Measurements from ENCODE around the gene KRT75. TPM values are rescaled to one million over a fixed set of nuclear protein-coding genes. Genes with fewer than 3 reads are reported as not detected.

KRT75 gene
- total RNA-seq, 1 experiment from 2014 or later, result not detected

DNA sequence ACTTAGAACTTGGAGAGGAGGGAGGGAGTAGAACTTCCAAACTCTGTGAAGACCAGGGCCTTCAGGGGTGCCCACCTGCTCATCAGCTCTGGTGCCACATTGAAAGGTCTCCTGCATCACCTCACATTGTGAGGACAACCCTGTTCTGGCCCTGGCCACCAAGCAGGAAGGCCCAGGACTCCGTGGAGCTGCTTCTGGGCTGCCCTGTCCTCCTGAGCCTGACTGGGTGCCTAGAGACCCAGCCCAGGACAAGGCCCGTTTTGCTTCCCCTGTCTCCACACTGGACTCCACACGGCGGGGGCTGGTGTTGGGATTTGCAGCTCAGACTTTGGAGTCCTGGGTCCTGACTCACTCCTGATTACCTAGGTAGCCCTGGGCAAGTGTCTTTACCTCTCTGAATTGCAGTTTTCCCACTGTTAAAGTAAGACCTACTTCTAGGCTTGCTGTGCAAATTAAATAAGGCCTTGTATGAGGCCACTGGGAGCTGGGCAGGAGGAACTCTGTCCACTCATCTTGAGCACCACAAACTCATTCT, 15.5 kb downstream of the KRT75 start:
- Histone ChIP-seq H4K20me1 (ENCODE audit: control insufficient read depth, insufficient read depth, insufficient read length) (no peaks in the 10 kb centered on the region), H2BK12ac (ENCODE audit: insufficient read length, low read depth, low read length) (no peak overlapping the region), H2BK20ac (ENCODE audit: low read depth, low read length, poor library complexity, severe bottlenecking) (no peak overlapping the region), H2AFZ (ENCODE audit: low read length) (no peak overlapping the region), H3K79me2 (ENCODE audit: insufficient read depth, low read length) (peaks cover 2% of the 10 kb centered on the region; the same call in 1 of the 2 replicates), H3K9ac (ENCODE audit: extremely low read depth, insufficient read length, low read length) (no peak overlapping the region), H2BK120ac (ENCODE audit: low read depth, low read length, poor library complexity, severe bottlenecking) (no peak overlapping the region), H3K56ac (ENCODE audit: insufficient read length, low read depth, low read length) (no peak overlapping the region), H3K79me1 (ENCODE audit: insufficient read depth, low read depth, low read length, poor library complexity, severe bottlenecking) (no peaks in the 10 kb centered on the region), H3K14ac (ENCODE audit: insufficient read depth, low read length) (no peak overlapping the region), H3K9me3 (ENCODE audit: control insufficient read depth, low read depth, low read length) (no peaks in the 10 kb centered on the region), H3T11ph (ENCODE audit: low read length) (no peak overlapping the region), H3K4me1 (ENCODE audit: insufficient read depth, low read length) (no peaks in the 10 kb centered on the region), H2BK5ac (ENCODE audit: insufficient read length, low read length) (no peak overlapping the region), H3K4ac (ENCODE audit: low read depth, low read length) (no peak overlapping the region), H2AK5ac (ENCODE audit: insufficient read length, low read length) (no peak overlapping the region), H3K18ac (ENCODE audit: insufficient read length, low read depth, low read length) (no peak overlapping the region), H3K27me3 (ENCODE audit: insufficient read depth, low read length) (no peaks in the 10 kb centered on the region), H4K5ac (ENCODE audit: insufficient read length, low read depth, low read length) (no peak overlapping the region), H4K91ac (ENCODE audit: insufficient read length, low read depth, low read length) (no peak overlapping the region), H3K23me2 (ENCODE audit: insufficient read length, low read depth, low read length, poor library complexity, severe bottlenecking) (peaks cover 3% of the 10 kb centered on the region), H3K23ac (ENCODE audit: insufficient read length, low read depth, low read length) (no peak overlapping the region), H3K4me2 (ENCODE audit: insufficient read depth, insufficient read length, low read length) (no peak overlapping the region), H3K27ac (ENCODE audit: insufficient read length, low read depth, low read length) (no peak overlapping the region), H4K8ac (replicated peaks; ENCODE audit: insufficient read length, low read depth, low read length) (no peak overlapping the region), H2BK15ac (ENCODE audit: low read depth, low read length) (no peak overlapping the region)
- peaks cover 7% of the 10 kb centered on the region; the same call in 1 of the 2 replicates for H3K27me3 Mint-ChIP-seq (ENCODE audit: low read depth)
- no peak overlapping the region for H3K4me3 Mint-ChIP-seq
- H3K4me1 Mint-ChIP-seq, result peaks cover 15% of the 10 kb centered on the region in 2 experiments
- no CpG with 5 or more reads among the region's 4 CpGs for WGBS (ENCODE audit: extremely low coverage, insufficient read length, low lambda C conversion rate)
- H3K36me3 Mint-ChIP-seq (ENCODE audit: insufficient read depth in 1 of 3, low read depth in 3 of 3), result no peaks in the 10 kb centered on the region
- no peak for TF ChIP-seq CTCF (conservative IDR thresholded peaks at IDR 0.05)
- peak overlapping the region in 1 of 3 experiments; percentile 42; a peak in 1 of 7 replicates for H3K27ac Mint-ChIP-seq
- no peak for DNase-seq
- no peaks in the 10 kb centered on the region for H3K9me3 Mint-ChIP-seq
